H9 (cell line): ENCODE data around the gene PDZD2. TPM values are rescaled to one million over a fixed set of nuclear protein-coding genes. Genes with fewer than 3 reads are reported as not detected.

Experiments
- DNase-seq: peaks from one replicate; pipeline ENCODE4 v3.0.0-alpha.2; 2017
- H2AFZ ChIP-seq: one replicate; pipeline ENCODE4 v1.6.1; 2013; ENCODE audit warnings: mild to moderate bottlenecking, low read length, control low read depth, moderate library complexity
- H2AK5ac ChIP-seq: 2 replicates; pipeline ENCODE4 v1.6.1; 2013; ENCODE audit warnings: low read length, control low read depth, mixed read lengths; ENCODE audit not compliant: insufficient read length
- H2BK120ac ChIP-seq: one replicate; pipeline ENCODE4 v1.6.1; 2013; ENCODE audit warnings: low read depth, mild to moderate bottlenecking, low read length, control low read depth, inconsistent platforms; ENCODE audit not compliant: poor library complexity, severe bottlenecking
- H2BK12ac ChIP-seq: 2 replicates; pipeline ENCODE4 v1.6.1; 2013; ENCODE audit warnings: low read length, control low read depth, mixed read lengths, low read depth; ENCODE audit not compliant: insufficient read length
- H2BK15ac ChIP-seq: 2 replicates; pipeline ENCODE4 v1.6.1; 2013; ENCODE audit warnings: low read depth, low read length, control low read depth
- H2BK20ac ChIP-seq: one replicate; pipeline ENCODE4 v1.6.1; 2013; ENCODE audit warnings: low read depth, mild to moderate bottlenecking, low read length, control low read depth, inconsistent platforms; ENCODE audit not compliant: poor library complexity, severe bottlenecking
- H2BK5ac ChIP-seq: 2 replicates; pipeline ENCODE4 v1.6.1; 2013; ENCODE audit warnings: low read length, control low read depth, mixed read lengths; ENCODE audit not compliant: insufficient read length
- H3K14ac ChIP-seq: 2 replicates; pipeline ENCODE4 v1.6.1; 2013; ENCODE audit warnings: low read length, control low read depth; ENCODE audit not compliant: insufficient read depth
- H3K18ac ChIP-seq: 2 replicates; pipeline ENCODE4 v1.6.1; 2013; ENCODE audit warnings: low read depth, mild to moderate bottlenecking, mixed read lengths, low read length, control low read depth; ENCODE audit not compliant: insufficient read length
- H3K23ac ChIP-seq: 2 replicates; pipeline ENCODE4 v1.6.1; 2013; ENCODE audit warnings: low read length, control low read depth, mixed read lengths, low read depth; ENCODE audit not compliant: insufficient read length
- H3K23me2 ChIP-seq: 2 replicates; pipeline ENCODE4 v1.6.1; 2013; ENCODE audit warnings: low read depth, mild to moderate bottlenecking, mixed read lengths, low read length, control low read depth; ENCODE audit not compliant: insufficient read length, poor library complexity, severe bottlenecking
- H3K27ac ChIP-seq: 2 replicates; pipeline ENCODE4 v1.5.1; 2013; ENCODE audit warnings: low read length, control low read depth, mixed read lengths, low read depth; ENCODE audit not compliant: insufficient read length
- H3K27me3 ChIP-seq: 2 replicates; pipeline ENCODE4 v1.6.1; 2013; ENCODE audit warnings: low read length, control low read depth, inconsistent platforms; ENCODE audit not compliant: insufficient read depth
- H3K4ac ChIP-seq: 2 replicates; pipeline ENCODE4 v1.6.1; 2013; ENCODE audit warnings: low read depth, mild to moderate bottlenecking, control low read depth, inconsistent platforms, low read length, moderate library complexity
- H3K4me1 ChIP-seq: 2 replicates; pipeline ENCODE4 v1.6.1; 2013; ENCODE audit warnings: low read length, control low read depth, inconsistent platforms; ENCODE audit not compliant: insufficient read depth
- H3K4me2 ChIP-seq: 2 replicates; pipeline ENCODE4 v1.6.1; 2013; ENCODE audit warnings: low read length, control low read depth, mixed read lengths; ENCODE audit not compliant: insufficient read length, insufficient read depth
- H3K56ac ChIP-seq: 2 replicates; pipeline ENCODE4 v1.6.1; 2013; ENCODE audit warnings: low read depth, mild to moderate bottlenecking, mixed read lengths, low read length, control low read depth; ENCODE audit not compliant: insufficient read length
- H3K79me1 ChIP-seq: 2 replicates; pipeline ENCODE4 v1.6.1; 2013; ENCODE audit warnings: low read depth, mild to moderate bottlenecking, moderate library complexity, low read length, control low read depth, inconsistent platforms; ENCODE audit not compliant: insufficient read depth, poor library complexity, severe bottlenecking
- H3K79me2 ChIP-seq: 2 replicates; pipeline ENCODE4 v1.6.1; 2013; ENCODE audit warnings: low read length, control low read depth, inconsistent platforms; ENCODE audit not compliant: insufficient read depth
- H3K9ac ChIP-seq: 2 replicates; pipeline ENCODE4 v1.6.1; 2013; ENCODE audit warnings: low read length, control low read depth, mixed read lengths; ENCODE audit not compliant: insufficient read length; ENCODE audit errors: extremely low read depth
- H3K9me3 ChIP-seq: one replicate; pipeline ENCODE4 v1.6.1; 2013; ENCODE audit warnings: low read depth, low read length, inconsistent platforms; ENCODE audit not compliant: control insufficient read depth
- H3T11ph ChIP-seq: one replicate; pipeline ENCODE4 v1.6.1; 2013; ENCODE audit warnings: mild to moderate bottlenecking, low read length, control low read depth, inconsistent platforms
- H4K20me1 ChIP-seq: one replicate; pipeline ENCODE4 v1.6.1; 2013; ENCODE audit not compliant: control insufficient read depth, insufficient read length, insufficient read depth
- H4K5ac ChIP-seq: 2 replicates; pipeline ENCODE4 v1.6.1; 2013; ENCODE audit warnings: low read depth, mild to moderate bottlenecking, mixed read lengths, low read length, control low read depth; ENCODE audit not compliant: insufficient read length
- H4K8ac ChIP-seq: replicated peaks from 2 replicates; pipeline ENCODE4 v1.6.1; 2013; ENCODE audit warnings: low read length, control low read depth, mixed read lengths, low read depth; ENCODE audit not compliant: insufficient read length
- H4K91ac ChIP-seq: 2 replicates; pipeline ENCODE4 v1.6.1; 2013; ENCODE audit warnings: low read depth, mild to moderate bottlenecking, moderate library complexity, mixed read lengths, low read length, control low read depth; ENCODE audit not compliant: insufficient read length
- H3K27ac Mint-ChIP-seq, 3 experiments: 2 replicates in 2 of 3; 3 replicates in 1 of 3; pipeline ENCODE4 v1.8.0; 2020 to 2021; ENCODE audit warnings: mixed read lengths in 3 of 3, mild to moderate bottlenecking in 1 of 3, moderate library complexity in 1 of 3
- H3K27me3 Mint-ChIP-seq: 2 replicates; pipeline ENCODE4 v1.8.0; 2021; ENCODE audit warnings: low read depth, mild to moderate bottlenecking, moderate library complexity, mixed read lengths
- H3K36me3 Mint-ChIP-seq, 3 experiments: 2 replicates in 2 of 3; 3 replicates in 1 of 3; pipeline ENCODE4 v1.8.0; 2020 to 2021; ENCODE audit warnings: low read depth in 3 of 3, mixed read lengths in 3 of 3; ENCODE audit not compliant: insufficient read depth in 1 of 3
- H3K4me1 Mint-ChIP-seq, 2 experiments: 2 replicates each; pipeline ENCODE4 v1.8.0; 2020; ENCODE audit warnings: mixed read lengths in 2 of 2
- H3K4me3 Mint-ChIP-seq, 2 experiments: 2 replicates in 1 of 2; 3 replicates in 1 of 2; pipeline ENCODE4 v1.8.0; 2020 to 2021; ENCODE audit warnings: mild to moderate bottlenecking in 2 of 2, mixed read lengths in 2 of 2, moderate library complexity in 1 of 2
- H3K9me3 Mint-ChIP-seq, 2 experiments: 2 replicates in 1 of 2; 3 replicates in 1 of 2; pipeline ENCODE4 v1.8.0; 2020; ENCODE audit warnings: mild to moderate bottlenecking in 2 of 2, mixed read lengths in 2 of 2, moderate library complexity in 1 of 2
- CTCF ChIP-seq: fragments of 200-600 bp; sonication (generic); conservative IDR thresholded peaks from 3 replicates; pipeline ENCODE4 v1.8.0; 2021; ENCODE audit warnings: antibody characterized with exemption, mild to moderate bottlenecking
- WGBS: extraction: QIAGEN DNeasy Blood & Tissue Kit; methylation state at CpG from one replicate; pipeline ENCODE4 v1.1.7; 2013; ENCODE audit warnings: missing lambda C conversion rate, low lambda C conversion rate, mixed read lengths; ENCODE audit not compliant: insufficient read length; ENCODE audit errors: extremely low coverage; 5-methylcytosine and 5-hydroxymethylcytosine counted together
- total RNA-seq: library from RNA; stranded (reverse); gene quantifications from 2 replicates; pipeline ENCODE4 v1.2.1, GENCODE V29; 2021

PDZD2 gene
- total RNA-seq, 1 experiment from 2014 or later = 9.9 TPM

GRCh38 chr5:31957151-31957550 lies 318.2 kb downstream of the PDZD2 start:
- H2BK15ac ChIP-seq = no peak overlapping the region
- no peak overlapping the region for H2BK20ac ChIP-seq
- H3K9me3 ChIP-seq = no peaks in the 10 kb centered on the region
- no peaks in the 10 kb centered on the region for H3K79me2 ChIP-seq
- H3K14ac ChIP-seq = no peak overlapping the region
- no peak overlapping the region for H2AFZ ChIP-seq
- no peaks in the 10 kb centered on the region for H4K20me1 ChIP-seq
- no peaks in the 10 kb centered on the region for H3K4me1 ChIP-seq
- no CpG with 5 or more reads among the region's 9 CpGs for WGBS
- no peak overlapping the region for H3K4ac ChIP-seq
- no peak overlapping the region for H4K5ac ChIP-seq
- H3K79me1 ChIP-seq = no peaks in the 10 kb centered on the region
- no peak overlapping the region for H2AK5ac ChIP-seq
- H2BK120ac ChIP-seq = no peak overlapping the region
- no peaks in the 10 kb centered on the region for H3K23me2 ChIP-seq
- no peak overlapping the region for H4K91ac ChIP-seq
- TF ChIP-seq CTCF = no peak
- no peaks in the 10 kb centered on the region; the same call in 1 of the 2 replicates for H3K27me3 Mint-ChIP-seq
- H3K27ac Mint-ChIP-seq = peak overlapping the region in 1 of 3 experiments; percentile 32; a peak in 2 of 7 replicates
- no peak overlapping the region for H3K9ac ChIP-seq
- H2BK5ac ChIP-seq = no peak overlapping the region
- H3K36me3 Mint-ChIP-seq = no peaks in the 10 kb centered on the region
- H3K4me3 Mint-ChIP-seq = no peak overlapping the region
- H3K27me3 ChIP-seq = no peaks in the 10 kb centered on the region
- no peak for DNase-seq
- no peak overlapping the region for H3K4me2 ChIP-seq
- no peak overlapping the region for H4K8ac ChIP-seq
- H3K23ac ChIP-seq = no peak overlapping the region
- no peak overlapping the region for H3K27ac ChIP-seq
- H3K9me3 Mint-ChIP-seq = no peaks in the 10 kb centered on the region
- no peak overlapping the region for H2BK12ac ChIP-seq
- H3K56ac ChIP-seq = no peak overlapping the region
- H3K4me1 Mint-ChIP-seq = peaks cover 1 to 4% of the 10 kb centered on the region in 2 experiments; a peak in 2 of 4 replicates
- no peak overlapping the region for H3K18ac ChIP-seq
- H3T11ph ChIP-seq = no peak overlapping the region
